CD4-positive, alpha-beta T cell treated with Interleukin-21 for 1 hour (primary cell): ENCODE data around the gene TP53RK.

Source experiments
- DNase-seq: peaks from one replicate; pipeline ENCODE4 v3.0.0-alpha.2; 2020

The TP53RK gene

DNA sequence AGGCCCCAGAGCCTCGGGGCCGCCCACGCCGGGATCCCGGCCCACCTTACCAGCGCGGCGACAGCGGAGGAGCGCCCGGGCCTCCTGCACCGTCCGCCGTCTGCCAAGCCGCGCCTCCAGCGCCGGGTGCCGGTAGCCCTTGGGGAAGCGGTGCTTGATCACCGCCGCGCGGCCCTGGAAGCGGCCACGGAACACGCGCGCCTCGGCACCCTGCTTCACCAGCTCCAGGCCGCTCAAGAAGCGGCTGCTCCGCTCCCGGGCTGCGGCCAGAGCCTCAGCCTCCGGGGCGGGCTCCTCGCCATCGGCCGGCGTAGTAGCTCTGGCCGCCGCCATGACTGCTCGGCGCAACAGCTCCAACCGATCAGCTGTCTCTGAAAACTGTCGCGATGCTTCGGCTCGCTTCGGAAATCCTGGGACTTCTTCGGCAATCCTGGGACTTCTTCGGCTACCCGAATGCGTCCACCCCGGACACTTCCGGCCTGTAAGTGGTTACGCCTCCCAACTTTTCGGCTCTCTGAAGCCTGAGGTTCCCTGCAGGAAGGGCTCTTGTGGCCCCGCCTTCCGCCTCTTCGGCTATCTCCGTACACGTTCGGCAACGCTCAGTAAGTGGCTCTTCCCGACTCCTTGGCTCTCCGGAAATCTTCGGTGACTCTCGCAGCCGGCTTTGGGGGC, at the start of gene TP53RK:
Gene TP53RK (minus strand): TSS at position 363 of the 672 bp plus-strand sequence. CDS start 30 bp downstream, at position 333.
- DNase-seq: peak; percentile 97

DNA sequence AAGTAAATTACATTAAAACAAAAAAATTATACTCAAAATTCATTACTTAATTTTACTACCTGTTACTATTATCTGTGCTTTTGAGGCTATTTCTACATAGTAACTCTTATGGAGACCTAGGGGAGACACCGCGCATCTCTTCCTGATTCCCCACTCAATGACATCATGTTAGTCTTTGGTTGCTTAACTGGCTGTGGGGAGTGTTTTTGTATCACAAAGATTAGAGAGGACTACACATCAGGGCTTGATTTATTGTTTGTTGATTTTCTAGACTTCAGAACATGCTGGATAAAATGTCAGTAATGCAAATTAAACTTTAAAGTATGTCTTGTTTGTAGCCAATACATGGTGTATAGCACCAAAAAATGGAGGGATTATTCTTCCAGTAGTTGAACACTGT, 46.2 kb upstream of the TP53RK start:
- no peak for DNase-seq

DNA sequence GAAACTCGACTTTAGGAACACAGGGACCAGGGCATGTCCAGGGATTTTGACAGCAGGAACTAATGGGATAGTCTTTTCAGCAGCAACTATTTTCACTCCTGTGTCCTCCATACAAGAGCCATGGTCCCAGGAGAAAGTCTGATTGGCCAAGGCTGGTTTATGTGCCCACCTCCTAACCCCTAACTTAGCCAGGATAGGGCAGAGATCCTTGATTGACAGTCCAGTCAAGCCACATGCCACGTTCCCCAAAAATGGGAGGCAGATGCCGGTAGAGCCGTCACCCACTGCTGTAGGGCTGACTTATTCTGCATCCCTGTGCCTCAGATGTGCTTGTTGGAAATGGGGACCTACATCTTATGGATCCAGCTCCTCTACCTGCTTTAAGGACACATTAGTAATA, 42.5 kb upstream of the TP53RK start:
- no peak for DNase-seq

DNA sequence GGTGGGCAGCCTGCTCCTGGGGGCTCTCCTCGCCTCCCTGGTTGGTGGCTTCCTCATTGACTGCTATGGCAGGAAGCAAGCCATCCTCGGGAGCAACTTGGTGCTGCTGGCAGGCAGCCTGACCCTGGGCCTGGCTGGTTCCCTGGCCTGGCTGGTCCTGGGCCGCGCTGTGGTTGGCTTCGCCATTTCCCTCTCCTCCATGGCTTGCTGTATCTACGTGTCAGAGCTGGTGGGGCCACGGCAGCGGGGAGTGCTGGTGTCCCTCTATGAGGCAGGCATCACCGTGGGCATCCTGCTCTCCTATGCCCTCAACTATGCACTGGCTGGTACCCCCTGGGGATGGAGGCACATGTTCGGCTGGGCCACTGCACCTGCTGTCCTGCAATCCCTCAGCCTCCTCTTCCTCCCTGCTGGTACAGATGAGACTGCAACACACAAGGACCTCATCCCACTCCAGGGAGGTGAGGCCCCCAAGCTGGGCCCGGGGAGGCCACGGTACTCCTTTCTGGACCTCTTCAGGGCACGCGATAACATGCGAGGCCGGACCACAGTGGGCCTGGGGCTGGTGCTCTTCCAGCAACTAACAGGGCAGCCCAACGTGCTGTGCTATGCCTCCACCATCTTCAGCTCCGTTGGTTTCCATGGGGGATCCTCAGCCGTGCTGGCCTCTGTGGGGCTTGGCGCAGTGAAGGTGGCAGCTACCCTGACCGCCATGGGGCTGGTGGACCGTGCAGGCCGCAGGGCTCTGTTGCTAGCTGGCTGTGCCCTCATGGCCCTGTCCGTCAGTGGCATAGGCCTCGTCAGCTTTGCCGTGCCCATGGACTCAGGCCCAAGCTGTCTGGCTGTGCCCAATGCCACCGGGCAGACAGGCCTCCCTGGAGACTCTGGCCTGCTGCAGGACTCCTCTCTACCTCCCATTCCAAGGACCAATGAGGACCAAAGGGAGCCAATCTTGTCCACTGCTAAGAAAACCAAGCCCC, 36.2 kb upstream of the TP53RK start:
- DNase-seq: no peak

DNA sequence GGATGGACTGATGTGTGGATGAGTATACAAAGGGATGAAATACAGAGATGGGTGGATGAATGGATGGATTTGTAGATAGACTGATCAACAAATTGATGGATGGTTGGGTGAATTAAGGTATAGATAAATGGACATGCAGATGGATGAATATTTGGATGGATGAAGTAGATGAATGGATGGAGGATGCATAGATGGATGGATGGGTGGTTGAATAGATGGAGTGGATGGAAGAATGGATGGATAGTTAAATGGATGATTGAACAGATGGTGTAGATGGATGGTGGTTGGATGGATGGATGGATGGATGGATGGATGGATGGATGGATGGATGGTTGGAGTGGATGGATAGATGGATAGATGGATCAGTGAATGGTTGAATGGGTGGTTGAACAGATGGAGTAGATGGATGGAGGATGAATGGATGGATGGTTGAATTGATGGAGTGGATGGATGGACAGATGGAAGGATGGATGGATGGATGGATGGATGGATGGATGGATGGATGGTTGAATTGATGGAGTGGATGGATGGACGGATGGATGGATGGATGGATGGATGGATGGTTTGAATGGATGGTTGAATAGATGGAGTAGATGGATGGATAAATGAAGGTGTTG, 35.2 kb upstream of the TP53RK start:
- no peak for DNase-seq

DNA sequence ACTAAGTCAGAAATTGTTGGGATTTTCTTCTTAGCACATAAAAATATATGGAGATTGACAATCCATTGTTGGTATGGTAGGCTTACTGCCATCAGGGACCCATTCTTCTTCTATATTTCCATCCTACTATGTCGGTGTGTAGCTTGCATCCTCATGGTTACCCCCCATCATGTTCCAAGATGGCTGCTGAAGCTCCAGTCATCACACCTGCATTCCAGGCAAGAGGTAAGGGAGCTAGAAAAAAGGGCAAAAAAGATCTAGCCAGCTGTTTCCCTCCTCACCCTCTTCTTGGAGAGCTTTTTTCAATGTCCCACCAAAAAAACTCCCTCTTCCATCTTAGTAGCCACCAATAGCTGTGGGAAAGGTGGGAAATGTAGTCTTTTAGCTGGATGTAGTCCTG, 33.8 kb upstream of the TP53RK start:
- DNase-seq: no peak

DNA sequence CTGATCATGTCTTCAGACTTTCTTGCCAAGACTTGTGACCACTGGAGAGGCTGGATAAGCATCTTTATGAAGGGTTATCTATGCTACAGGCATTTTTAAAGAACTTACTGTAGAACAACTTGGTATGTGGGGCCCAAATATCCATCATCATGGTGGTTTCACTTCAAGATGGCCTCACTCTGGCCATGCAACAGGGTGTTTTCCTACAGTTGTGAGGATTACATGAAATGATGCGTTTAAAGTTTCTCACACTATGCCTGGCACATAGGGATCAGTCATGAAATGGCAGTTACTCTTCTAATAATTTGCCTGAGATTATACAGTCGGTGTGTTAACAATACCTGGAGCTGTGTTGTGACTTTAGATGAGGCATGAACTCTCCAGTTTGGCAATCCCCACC, 33.2 kb upstream of the TP53RK start:
- no peak for DNase-seq

DNA sequence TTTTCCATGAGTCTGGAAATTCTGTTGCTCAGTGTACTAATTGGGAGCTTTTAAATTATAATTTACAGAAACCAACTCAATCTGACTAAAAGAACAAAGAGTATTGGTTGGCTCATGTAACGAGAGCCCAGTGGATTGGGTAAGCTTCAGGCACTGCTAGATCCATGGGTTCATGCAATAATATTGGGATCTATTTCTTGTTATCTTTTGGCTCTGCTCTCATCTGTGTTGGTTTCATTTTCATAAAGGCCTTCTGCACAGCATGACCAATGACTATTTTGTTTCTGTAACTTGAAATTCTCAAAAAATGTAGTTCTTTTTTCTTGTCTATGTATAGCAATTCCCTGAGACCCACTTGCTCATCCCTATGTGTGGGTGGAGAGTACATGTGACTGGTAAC, 32.2 kb upstream of the TP53RK start:
- no peak for DNase-seq

DNA sequence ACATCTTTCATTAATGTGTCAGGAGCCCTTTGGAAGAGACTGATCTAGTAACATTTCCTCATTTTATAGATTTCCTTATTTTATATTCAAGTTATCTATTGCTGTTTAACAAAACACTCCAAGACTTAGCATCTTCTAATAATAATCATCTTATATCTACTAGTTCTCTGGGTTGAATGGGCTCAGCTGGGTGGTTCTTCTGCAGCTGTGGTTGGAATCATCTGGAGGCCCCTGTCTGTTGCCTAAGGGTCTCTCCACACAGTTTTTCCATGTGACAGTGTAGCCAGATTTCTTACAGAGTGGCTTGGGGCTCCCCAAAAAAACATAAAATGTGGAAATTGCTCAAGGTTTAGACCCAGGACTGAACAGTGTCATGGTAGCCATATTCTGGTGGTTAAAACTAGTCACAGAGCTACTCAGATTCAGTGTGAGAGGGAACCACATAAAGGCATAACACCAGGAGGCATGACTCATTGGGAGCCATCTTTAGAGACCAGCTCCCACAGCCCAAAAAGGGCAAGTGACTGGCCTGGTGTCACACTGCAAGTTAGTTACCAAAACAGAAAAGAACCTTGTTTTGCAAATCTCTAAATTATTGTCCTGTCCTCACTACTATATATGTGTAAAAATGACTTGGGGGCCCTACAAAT, 31.7 kb upstream of the TP53RK start:
- DNase-seq: no peak

DNA sequence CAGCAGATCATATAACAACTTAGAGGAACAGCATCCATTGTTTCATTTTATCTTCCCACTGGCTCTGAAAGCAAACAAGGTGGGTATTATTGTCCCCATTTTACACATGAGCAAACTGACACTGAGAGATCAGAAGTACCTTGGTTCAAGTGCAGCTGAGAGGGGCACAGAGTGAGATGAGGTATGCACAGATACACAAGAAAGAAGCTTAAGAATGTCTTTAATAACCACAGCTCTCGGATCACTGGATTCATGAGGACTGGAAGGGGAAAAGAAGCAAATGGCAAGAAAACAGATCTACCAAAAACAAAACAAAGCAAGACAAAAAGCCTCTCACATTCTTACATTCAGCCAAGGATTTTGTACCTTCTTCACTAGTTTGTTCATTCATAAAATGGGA, 30.8 kb upstream of the TP53RK start:
- DNase-seq: no peak

DNA sequence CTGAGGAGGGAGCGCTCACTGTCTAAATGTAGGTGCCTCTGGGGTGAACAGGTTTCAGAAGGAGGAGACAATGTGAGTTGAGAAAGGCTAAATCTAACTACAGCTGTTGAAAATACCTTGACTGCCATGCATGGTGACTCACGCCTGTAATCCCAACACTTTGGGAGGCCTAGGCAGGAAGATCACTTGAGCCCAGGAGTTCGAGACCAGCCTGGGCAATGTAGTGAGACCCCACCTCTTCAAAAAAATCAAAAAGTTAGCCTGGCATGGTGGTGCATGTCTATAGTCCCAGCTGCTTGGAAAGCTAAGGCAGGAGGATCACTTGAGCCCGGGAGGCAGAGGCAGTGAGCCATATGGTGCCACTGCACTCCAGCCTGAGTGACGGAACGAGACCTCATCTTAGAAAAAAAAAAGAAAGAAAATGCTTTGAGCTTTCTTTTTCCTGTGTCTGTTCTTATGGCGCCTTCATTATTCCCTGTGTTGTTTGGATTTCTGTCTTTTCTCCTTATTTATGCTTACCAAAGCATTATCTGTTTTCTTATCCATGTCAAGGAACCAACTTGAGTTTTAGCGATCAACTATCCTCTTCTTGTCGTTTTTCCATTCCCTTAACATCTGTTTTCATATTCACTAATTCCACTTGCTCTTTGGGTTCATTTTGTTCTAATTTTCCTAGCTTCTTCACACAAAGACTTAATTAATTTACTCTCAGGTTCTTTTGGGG, 28.7 kb upstream of the TP53RK start:
- no peak for DNase-seq

DNA sequence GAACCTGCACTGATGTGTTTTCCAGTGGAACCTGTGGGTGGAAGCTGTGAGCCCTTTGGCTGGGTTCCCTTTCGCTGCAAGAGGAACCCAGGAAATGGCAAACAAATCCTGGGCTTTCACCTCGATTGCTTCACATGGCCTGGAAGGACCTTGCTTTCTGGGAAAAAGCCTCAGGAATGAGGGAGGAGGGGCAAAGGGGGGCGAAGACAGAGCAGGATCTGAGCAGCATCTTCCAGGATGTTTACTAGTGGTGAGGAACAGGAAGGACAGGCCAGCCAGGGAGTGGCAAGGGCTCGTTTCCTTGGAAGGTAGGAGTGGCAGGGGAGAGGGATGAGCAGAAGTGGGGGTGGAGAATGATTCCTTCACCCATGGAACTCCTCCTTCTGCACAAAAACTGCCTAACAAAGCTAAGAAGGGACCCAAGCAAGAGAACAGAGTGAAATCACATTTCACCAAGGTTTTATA, 26.1 kb upstream of the TP53RK start:
- DNase-seq: no peak

DNA sequence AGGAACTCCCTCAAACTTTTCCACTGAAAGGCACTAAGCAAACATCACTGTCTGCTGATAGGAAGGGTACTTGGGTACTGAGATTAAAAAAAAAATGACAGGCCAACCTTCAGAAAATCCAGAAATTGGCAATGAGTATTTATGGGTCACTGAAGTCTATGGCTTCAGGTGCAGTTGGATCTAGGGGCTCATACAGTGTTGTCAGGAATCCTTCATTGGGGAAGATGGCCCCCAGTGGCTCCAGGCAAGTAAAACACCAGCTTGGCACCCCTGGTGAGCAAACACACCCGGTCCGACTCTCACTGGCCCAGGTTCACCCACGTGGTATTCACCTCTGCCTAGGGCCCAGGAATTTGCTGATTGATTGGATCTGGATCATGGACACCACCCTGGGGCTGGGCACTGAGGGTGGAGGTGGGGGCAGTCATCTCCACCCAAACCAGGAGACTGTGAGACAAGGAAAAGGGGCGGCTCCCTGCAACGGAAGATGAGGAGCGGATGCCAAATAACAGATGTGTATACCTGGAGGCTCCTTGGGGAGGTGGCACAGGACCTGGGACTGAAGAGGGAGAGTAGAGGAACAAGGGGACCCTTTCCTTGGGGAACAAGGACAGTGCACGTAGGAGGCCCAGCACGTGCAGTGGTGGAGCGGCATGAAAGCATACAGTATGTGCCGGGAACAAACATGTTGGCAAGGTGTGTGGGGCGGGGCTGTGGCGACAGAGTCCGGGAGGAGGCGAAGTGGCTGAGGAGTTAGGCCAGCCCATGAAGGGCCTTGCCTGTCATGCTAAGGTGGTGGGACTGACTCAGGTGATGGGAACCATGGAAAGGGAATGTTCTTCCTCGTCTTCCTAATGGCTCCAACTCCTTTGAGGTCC, 25.0 kb upstream of the TP53RK start:
- no peak for DNase-seq

DNA sequence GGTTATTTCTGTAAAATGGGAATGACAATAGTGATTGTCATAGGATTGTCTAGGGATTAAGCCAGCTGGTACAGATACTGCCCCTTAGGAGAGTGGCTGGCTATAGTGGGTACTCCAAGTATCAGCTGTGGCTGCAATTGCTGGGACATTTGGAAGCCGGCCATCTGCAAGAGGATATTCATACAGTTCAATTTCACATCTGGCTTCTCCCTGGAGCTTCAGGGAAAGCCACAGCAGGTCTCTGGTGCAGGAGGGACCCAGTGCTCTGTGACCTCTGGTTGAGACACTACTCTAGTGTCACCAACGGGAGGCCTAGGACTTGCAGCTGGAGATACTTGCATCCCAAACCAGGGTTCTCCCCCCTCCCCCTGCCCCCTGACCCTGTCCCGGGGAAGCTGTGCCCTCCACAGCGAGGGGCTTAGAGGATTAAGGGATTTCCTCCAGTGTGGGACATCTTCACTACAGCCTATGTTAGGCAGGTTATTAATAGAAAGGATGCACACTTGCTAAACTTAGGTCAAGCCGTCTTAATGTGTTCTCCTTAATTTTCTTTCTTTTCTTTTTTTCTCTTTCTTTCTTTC, 22.9 kb upstream of the TP53RK start:
- no peak for DNase-seq

DNA sequence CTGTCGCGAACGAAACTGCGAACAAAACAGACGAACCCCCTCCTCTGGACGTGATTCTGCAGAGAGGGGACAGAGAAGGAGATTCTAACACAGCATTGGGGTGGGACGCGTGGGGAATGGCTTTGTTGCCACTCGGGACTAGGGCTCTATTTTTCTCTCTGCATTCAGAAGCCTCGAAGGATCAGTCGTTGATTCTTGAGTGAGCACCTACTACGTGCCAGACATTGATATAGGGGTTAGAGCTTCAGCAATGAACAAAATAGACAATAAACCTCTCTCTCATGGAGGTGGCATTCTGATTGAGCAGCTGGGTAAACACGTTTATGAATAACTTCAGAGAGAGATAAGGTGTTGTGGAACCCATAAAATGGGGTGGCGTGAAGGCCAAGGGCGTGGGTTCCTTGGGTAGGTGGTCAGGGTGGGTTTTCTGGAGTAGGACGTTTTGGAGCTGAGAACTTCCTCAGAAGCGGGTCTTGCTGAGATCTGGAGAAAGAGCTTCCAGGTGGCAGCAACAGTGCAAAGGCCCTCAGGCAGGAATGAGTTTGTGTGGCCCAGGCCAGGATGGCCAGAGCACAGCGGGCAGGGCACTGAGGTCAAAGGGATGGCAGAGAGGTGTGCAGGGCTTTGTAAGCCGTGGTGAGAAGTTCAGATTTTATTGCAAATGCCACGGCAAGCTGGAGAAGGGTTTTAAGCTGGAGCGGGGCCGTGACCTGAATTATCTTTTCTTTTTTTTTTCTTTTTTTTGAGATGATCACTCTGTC, 21.1 kb upstream of the TP53RK start:
- no peak for DNase-seq

DNA sequence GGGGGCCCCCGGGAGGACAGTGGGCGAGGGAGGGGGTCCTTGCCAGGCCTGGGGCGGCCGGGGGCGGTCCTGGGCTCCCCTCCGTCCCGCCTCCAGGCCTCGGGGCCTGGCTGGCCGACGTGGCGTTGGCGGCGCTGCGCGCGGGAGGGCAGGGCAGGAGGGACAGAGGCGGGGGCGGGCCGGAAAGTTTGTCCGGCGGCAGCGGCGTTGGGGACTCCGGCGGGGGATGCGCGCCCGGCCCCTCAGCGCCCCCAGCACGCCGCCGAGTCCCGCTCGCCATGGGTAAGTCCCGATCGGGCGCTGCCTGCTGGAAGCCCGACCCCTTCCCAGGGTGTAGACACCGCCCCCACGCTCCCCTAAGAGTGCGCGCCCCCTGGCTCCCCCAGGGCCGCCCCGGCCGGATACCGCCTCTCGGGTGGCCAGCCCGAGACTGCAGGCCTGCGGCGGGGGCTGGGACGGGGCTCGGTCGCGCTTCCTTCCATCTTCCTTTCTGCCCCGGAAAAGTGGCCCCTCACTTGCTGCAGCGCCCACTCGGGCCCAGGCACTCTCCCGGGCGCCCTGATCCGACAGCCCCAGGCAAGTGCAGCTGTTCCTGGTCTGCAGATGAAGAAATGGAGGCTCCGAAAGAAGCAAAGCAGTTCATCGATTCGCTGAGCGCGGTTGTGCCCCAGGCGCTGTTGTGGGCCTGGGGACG, 20.4 kb upstream of the TP53RK start, which contains the start of gene SLC2A10:
Gene SLC2A10 (plus strand): TSS at position 191 of the 694 bp plus-strand sequence. CDS start 88 bp downstream, at position 279.
- no peak for DNase-seq

DNA sequence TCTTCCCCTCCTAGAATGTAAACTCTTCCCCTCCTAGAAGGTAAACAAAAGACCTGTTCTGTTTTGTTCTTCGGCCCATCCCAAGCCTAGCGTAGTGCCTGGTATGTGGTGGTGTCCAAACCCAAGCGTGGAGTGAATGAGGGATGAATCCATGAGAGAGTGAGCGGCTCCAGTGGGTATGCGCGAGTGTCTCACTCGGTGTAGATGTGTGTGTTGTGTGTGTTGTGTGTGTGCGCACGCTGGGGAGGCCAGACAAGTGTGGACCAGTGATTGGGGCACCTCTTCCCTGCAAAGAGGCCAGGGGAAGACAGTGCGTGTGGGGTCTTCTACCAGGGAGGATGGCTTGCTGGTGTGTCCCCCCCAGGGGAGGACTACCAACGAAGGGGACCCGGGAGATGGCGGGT, 19.8 kb upstream of the TP53RK start:
- no peak for DNase-seq

DNA sequence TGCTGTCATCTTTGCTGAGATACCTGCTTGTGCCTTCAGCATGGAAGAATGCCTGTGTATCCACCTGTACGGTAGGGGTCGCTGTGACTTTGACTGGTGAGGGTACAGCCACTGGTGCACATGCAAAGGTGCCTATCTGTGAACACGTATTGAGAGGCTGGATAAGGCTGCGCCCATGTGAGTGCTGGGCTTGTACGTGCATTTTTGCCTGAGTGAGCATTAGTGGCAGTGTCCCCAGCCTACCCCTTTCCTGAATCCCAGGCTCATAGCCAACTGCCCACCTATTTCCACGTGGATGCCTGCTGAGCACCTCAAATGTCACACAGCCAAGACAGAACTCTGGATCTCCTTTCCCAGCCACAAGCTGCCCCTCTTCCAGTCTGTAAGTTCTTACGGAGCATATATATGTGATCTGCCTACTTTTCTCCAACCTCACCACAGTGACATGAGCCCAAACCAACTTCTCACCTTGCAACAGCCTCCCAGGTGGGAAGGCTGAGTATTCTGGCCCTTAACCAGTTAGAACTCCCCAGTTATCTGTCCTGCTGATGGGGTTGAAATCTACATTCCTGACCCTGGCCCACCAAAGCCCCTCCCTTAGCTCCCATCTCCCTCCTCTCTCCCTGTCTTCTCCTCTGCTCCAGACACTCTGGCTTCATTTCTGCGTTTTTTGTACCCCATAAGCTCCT, 19.1 kb upstream of the TP53RK start:
- no peak for DNase-seq

DNA sequence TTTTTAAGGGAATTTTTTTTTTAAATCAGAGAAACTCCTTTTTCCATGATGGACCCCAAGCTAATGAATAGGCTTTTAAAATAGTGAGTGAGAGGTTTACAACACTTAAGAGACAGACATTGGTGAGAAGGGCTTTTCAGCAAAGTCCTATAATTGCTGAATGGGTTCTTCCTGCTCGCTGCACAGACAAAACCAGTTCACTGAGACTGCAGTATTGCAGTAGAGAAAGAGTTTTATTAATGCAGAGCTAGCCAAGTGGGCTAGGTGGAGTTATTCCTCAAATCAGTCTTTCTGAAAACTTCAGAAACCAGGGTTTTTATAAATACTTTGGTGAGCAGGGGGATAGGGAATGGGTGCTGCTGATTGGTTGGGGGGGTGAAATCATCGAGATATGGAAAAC, 17.0 kb upstream of the TP53RK start:
- no peak for DNase-seq
